Activated T-cell treated with anti-CD3 and anti-CD28 coated beads, Interleukin-2, amount 50 U/mL, for 1 hour (primary cell): ENCODE results near the gene ZNF841.
"Not testable (repeated sequence)": the region's sequence is repeated elsewhere in the genome, so short reads cannot be mapped to it uniquely, and the experiment has no call there.

Experiments
- DNase-seq: peaks from one replicate; pipeline ENCODE4 v3.0.0-alpha.2; 2020

The ZNF841 gene

GRCh38 chr19:52066258-52066863 lies 29.2 kb downstream of the ZNF841 start:
- no peak for DNase-seq

DNA sequence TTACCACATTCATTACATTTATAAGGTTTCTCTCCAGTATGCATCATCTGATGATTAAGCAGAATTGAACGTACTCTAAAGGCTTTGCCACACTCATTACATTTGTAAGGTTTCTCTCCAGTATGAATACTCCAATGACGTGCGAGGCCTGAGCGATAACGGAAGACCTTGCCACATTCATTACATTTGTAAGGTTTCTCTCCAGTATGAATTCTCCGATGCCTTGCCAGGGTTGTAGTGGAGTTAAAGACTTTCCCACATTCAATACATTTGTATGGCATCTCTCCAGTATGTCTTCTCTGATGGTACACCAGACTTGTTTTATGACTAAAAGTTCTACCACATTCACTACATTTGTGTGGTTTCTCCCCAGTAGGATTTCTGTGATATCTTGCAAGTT lies 30.2 kb downstream of the ZNF841 start:
- no peak for DNase-seq

GRCh38 chr19:52056480-52056879 lies 39.1 kb downstream of the ZNF841 start:
- not testable (repeated sequence) for DNase-seq

DNA sequence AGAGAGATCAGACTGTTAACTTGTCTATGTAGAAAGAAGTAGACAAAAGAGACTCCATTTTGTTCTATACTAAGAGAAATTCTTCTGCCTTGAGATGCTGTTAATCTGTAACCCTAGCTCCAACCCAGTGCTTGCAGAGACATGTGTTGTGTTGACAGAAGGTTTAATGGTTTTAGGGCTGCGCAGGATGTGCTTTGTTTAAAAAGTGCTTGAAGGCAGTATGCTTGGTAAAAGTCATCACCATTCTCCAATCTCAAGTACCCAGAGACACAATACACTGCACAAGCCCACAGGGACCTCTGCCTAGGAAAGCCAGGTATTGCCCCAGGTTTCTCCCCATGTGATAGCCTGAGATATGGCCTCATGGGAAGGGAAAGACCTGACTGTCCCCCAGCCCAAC lies 43.8 kb downstream of the ZNF841 start:
- DNase-seq, result not testable (repeated sequence)

GRCh38 chr19:52048555-52049501 lies 46.7 kb downstream of the ZNF841 start, which contains the start of gene ZNF432:
TSS of gene ZNF432 (minus strand) at chr19:52048838. CDS start at chr19:52046868, 1,970 bp downstream.
- DNase-seq, result peak; percentile 86

DNA sequence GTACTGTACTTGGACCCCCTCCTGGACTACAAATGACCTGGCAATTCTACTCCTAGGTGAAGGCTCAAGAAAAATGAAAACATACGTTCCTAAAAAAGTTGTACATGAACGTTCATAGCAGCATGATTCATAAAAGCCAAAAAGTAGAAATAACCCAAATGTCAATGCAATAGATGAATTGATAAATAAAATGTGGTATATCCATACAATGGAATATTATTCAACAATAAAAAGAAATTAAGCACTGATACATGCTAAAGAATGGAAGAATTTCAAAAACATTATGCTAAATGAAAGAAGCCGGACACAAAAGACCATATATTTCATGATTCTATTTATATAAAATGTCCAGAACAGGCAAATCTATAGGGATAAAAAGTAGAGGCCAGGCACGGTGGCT lies 56.4 kb downstream of the ZNF841 start:
- no peak for DNase-seq

DNA sequence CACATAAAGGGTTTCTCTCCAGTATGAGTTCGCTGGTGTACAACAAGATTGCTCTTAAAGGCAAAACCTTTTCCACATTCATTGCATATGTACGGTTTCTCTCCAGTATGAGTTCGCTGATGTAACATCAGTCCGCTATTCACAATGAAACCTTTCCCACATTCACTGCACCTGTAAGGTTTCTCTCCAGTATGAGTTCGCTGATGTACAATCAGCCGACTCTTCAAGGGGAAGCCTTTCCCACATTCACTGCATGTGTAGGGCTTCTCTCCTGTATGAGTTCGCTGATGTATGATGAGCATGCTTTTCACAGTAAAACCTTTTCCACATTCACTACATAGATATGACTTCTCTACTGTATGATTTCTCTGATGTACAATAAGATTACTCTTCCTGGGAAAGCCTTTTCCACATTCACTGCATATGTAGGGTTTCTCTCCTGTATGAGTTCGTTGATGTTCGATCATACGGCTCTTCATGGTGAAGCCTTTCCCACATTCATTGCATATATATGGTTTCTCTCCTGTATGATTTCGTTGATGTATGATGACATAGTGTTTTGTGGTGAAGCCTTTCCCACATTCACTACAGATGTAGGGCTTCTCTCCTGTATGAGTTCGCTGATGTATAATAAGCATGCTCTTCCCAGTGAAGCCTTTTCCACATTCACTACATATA lies 61.4 kb downstream of the ZNF841 start:
- no peak for DNase-seq

DNA sequence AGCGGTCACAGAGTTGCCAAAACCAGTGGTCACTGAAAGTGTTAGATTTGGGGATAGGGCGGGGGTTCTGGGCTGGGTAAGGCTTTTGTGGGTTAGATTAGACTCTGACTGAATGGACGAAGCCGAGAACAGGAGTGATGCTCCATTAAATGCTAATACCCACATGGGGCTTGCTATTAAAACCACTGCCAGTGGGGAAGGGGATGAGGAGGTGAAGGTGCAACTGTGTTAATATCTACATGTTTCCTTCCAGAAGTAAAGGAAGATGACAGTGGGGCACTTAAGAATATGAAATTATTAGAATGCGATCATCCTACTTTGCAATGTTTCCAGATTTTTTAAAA lies 66.8 kb downstream of the ZNF841 start:
- no peak for DNase-seq

DNA sequence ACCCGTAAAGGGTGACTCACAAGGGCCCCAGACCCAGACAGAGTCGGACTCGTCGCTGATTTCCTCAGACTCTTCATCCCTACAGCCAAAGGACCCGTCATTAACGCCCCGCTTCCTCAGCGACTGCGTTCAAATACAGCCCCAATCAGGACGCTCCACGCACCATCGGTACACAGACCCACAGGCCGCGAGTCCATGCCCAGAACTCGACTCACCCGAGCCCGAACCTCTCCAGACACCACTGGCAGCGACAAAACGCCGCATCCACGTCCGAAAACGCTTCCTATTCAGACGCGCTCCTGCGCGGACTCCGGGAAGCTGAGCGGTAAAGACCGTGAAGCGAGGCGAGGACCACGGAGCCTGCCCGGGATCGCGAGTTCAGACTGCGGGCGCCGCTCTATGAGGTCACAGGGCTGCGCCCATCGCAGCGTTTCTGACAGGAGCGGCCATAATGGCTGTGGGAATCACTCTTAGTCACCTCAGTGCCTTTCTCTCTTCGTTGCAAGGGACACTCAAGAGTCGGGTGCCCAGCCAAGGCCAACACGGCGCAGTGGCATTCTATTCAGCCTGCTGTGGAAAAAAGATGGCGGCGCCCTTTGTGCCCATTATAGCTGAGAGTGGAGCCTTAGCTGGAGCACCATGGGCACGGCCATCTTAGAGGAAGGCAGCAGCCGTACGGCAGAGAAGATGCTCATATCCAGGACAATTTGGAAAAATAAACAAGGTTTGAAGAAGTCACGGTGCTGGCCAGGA lies 67.4 kb downstream of the ZNF841 start, which contains the start of gene ZNF614:
ZNF614 (minus strand) TSS at position 353 of the 753 bp plus-strand sequence. CDS start 2,634 bp downstream, outside the sequence.
- DNase-seq, result peak; percentile 90

- not testable (repeated sequence) for DNase-seq
These were observed 69.1 kb downstream of the ZNF841 start for GRCh38 chr19:52026255-52026990.

DNA sequence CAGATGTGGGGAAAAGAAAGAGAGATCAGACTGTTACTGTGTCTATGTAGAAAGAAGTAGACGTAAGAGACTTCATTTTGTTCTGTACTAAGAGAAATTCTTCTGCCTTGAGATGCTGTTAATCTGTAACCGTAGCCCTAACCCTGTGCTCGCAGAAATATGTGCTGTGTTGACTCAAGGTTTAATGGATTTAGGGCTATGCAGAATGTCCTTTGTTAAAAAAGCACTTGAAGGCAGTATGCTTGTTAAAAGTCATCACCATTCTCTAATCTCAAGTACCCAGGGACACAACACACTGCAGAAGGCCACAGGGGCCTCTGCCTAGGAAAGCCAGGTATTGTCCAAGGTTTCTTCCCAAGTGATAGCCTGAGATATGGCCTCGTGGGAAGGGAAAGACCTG lies 71.1 kb downstream of the ZNF841 start:
- DNase-seq, result not testable (repeated sequence)

GRCh38 chr19:52022193-52022592 lies 73.4 kb downstream of the ZNF841 start:
- no peak for DNase-seq

DNA sequence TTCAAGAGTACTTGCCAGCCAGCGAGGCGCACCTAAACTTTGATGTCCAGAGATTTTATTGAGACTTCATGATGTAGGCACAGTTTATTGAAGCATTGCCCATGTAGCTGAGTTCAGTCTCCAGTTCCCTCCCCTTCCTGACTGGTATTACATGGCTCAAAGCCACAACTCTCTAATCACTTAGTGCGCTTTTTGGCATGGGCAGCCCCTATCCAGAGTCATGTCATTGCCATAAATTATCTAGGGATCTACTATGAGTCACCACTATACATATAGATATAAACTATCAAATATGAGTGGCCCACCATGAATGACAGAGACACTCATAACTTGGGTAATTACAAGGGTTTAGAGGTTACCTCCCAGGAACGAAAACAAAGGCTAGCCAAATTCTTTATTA lies 75.1 kb downstream of the ZNF841 start:
- no peak for DNase-seq
